T-helper 1 cell treated with Interleukin-12 subunit alpha and Interleukin-12 subunit beta and Interleukin-4 antibody, amounts not matched to agents 30 ng/mL and 1 ng/mL, for 36 hours (primary cell): ENCODE measurements around the gene NUP188. TPM values are rescaled to one million over a fixed set of nuclear protein-coding genes. Genes with fewer than 3 reads are reported as not detected.
"Not testable (repeated sequence)": the region's sequence is repeated elsewhere in the genome, so short reads cannot be mapped to it uniquely, and the experiment has no call there.

Experiments used
- intact Hi-C: fragments of 100-400 bp; cut with micrococcal nuclease; formaldehyde crosslinking; loops from one replicate; pipeline ENCODE4 v1.15.1; 2024
- total RNA-seq: library from RNA; stranded (reverse); gene quantifications from 2 replicates; pipeline ENCODE4 v1.2.3, GENCODE V29; 2022

Gene NUP188
- total RNA-seq, 1 donor from 2014 or later, result 105 TPM

- intact Hi-C loops, result no loop called here
Measured at GRCh38 chr9:128943832-128944620, 3.5 kb upstream of the NUP188 start.

- intact Hi-C loops, result loop anchor here (5.0 kb wide), 3 partner anchors 288 to 878 kb away; partner anchors contain the start of genes DYNC2I2, NAIF1, SLC25A25 and SPTAN1
Measured at GRCh38 chr9:128944966-128945365, 2.5 kb upstream of the NUP188 start.

GRCh38 chr9:128945798-128946501 lies 1.5 kb upstream of the NUP188 start:
- intact Hi-C loops, result loop anchor here (2.0 to 5.0 kb wide), 4 partner anchors 257 to 879 kb away; partner anchors contain the start of genes DYNC2I2, NAIF1, SET and SLC25A25

GRCh38 chr9:128946571-128947276 lies 775 bp upstream of the NUP188 start:
- intact Hi-C loops, result loop anchor here (1.0 to 5.0 kb wide), 19 partner anchors 18 to 879 kb away; partner anchors contain the start of genes CRAT, DOLPP1, DYNC2I2 and ENDOG

- intact Hi-C loops, result loop anchor here (1.0 to 5.0 kb wide), 19 partner anchors 19 to 880 kb away; partner anchors contain the start of genes CRAT, DOLPP1, DYNC2I2 and ENDOG
Measured at GRCh38 chr9:128947277-128947526, 297 bp upstream of the NUP188 start.

GRCh38 chr9:128961403-128961802 lies 13.9 kb downstream of the NUP188 start:
- intact Hi-C loops, result not testable (repeated sequence)

- intact Hi-C loops, result no loop called here
Measured at GRCh38 chr9:128969491-128969890, 22.0 kb downstream of the NUP188 start.

GRCh38 chr9:128972956-128973355 lies 25.5 kb downstream of the NUP188 start:
- intact Hi-C loops, result no loop called here

- intact Hi-C loops, result no loop called here
Measured at GRCh38 chr9:128979111-128979510, 31.6 kb downstream of the NUP188 start.

GRCh38 chr9:128983536-128983935 lies 36.0 kb downstream of the NUP188 start:
- intact Hi-C loops, result no loop called here

- intact Hi-C loops, result no loop called here
Measured at GRCh38 chr9:128986671-128987070, 39.2 kb downstream of the NUP188 start.

- intact Hi-C loops, result no loop called here
Measured at GRCh38 chr9:128987805-128988204, 40.3 kb downstream of the NUP188 start.

GRCh38 chr9:128992995-128993394 lies 45.5 kb downstream of the NUP188 start:
- intact Hi-C loops, result no loop called here

- intact Hi-C loops, result no loop called here
Measured at GRCh38 chr9:128995791-128996190, 48.3 kb downstream of the NUP188 start.

GRCh38 chr9:128998462-128998861 lies 51.0 kb downstream of the NUP188 start:
- intact Hi-C loops, result no loop called here

- intact Hi-C loops, result no loop called here
Measured at GRCh38 chr9:128999581-129000206, 52.2 kb downstream of the NUP188 start.

GRCh38 chr9:129001504-129002325 lies 54.2 kb downstream of the NUP188 start:
- intact Hi-C loops, result no loop called here

GRCh38 chr9:129002992-129003391 lies 55.5 kb downstream of the NUP188 start:
- intact Hi-C loops, result no loop called here

GRCh38 chr9:129004173-129004572 lies 56.7 kb downstream of the NUP188 start:
- intact Hi-C loops, result not testable (repeated sequence)

GRCh38 chr9:129005336-129005997 lies 58.0 kb downstream of the NUP188 start:
- intact Hi-C loops, result loop anchor here (5.0 kb wide), 1 partner anchor 143 kb away; no protein-coding TSS in a partner anchor
